Upper lobe of left lung (tissue), 4 donors: ENCODE data around the gene EPHA8.

ENCODE experiments used
- CTCF ChIP-seq, 6 experiments: fragments of 450-650 bp in 4 of 6; fragments of 200-600 bp in 2 of 6; sonication (generic) in 2 of 6; IDR thresholded peaks; one replicate each; pipeline ENCODE4 v1.5.1; 2016 to 2019; ENCODE audit warnings: antibody characterized with exemption in 6 of 6
- POLR2A ChIP-seq, 4 donors: fragments of 450-650 bp; IDR thresholded peaks; one replicate each; pipeline ENCODE4 v1.5.1; 2016 to 2017; ENCODE audit warnings: antibody characterized with exemption in 4 of 4, mild to moderate bottlenecking in 2 of 4
- POLR2AphosphoS5 ChIP-seq, 2 donors: sonication (generic); formaldehyde crosslinking; IDR thresholded peaks; one replicate each; pipeline ENCODE4 v1.5.1; 2017; ENCODE audit warnings: antibody characterized with exemption in 2 of 2

- no peak for TF ChIP-seq CTCF (IDR thresholded peaks at IDR 0.05)
- TF ChIP-seq POLR2A (IDR thresholded peaks at IDR 0.05): no peak
- TF ChIP-seq POLR2AphosphoS5 (IDR thresholded peaks at IDR 0.05): no peak
These were observed 9.5 kb downstream of the EPHA8 start for GRCh38 chr1:22572818-22573217.
